ENCODE data around the gene SS18. TPM values are rescaled to one million over a fixed set of nuclear protein-coding genes. Genes with fewer than 3 reads are reported as not detected.

SS18 gene
- total and polyA plus RNA-seq, 8 donors: 56.9 to 100 (median 91.8) TPM

DNA sequence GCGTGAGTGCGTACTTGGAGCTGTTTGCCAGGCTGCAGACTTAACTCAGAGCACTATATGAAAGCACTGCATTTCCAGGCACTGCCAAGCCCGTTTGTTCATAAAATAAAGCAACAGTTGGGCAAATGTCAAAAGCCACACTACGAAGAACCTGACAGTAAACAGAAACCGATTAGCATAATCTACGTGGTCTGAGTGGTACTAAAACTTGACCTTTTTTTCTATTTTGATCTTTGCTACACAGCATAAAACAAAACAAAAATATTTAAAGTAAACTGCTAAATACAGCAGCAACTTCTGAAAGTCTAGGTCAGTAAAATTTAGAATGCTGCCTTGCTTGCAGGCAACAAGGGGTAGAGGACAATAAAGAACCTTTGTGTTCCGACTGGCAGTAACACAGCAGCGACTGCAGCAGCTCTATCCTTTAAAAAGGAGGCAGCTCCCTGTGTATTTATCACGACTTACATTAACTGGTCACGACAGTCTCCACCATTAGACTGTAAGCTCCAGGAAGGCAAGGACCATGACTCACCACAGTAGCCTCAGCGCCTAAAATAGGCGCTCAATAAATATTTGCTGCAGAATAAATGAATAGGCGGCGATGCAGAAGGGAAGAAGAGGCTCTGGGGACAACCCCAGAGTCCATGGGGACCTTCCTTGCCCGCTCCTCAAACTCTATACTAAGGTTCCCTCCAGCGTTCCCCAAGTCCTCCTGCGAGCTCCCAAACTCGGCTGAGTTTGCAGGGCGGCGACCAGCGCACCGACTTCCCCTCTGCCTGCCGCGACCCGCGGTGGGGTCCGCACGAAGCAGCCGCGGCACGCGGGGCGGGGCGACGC lies 902 bp downstream of the SS18 start:
- peaks cover 0 to 25% of the 10 kb centered on the region in 2 donors for H3K36me3 ChIP-seq
- DNase-seq (peak in 2 of 4 donors; percentile 10 to 27), ATAC-seq (no peak)
- H3K27ac ChIP-seq: peak overlapping the region; percentile 95 to 98
- H3K4me3 ChIP-seq: peak overlapping the region; percentile 67 to 84
- intact Hi-C loops (cut with DNase I): no loop called here
- TF ChIP-seq, protein P1, sequence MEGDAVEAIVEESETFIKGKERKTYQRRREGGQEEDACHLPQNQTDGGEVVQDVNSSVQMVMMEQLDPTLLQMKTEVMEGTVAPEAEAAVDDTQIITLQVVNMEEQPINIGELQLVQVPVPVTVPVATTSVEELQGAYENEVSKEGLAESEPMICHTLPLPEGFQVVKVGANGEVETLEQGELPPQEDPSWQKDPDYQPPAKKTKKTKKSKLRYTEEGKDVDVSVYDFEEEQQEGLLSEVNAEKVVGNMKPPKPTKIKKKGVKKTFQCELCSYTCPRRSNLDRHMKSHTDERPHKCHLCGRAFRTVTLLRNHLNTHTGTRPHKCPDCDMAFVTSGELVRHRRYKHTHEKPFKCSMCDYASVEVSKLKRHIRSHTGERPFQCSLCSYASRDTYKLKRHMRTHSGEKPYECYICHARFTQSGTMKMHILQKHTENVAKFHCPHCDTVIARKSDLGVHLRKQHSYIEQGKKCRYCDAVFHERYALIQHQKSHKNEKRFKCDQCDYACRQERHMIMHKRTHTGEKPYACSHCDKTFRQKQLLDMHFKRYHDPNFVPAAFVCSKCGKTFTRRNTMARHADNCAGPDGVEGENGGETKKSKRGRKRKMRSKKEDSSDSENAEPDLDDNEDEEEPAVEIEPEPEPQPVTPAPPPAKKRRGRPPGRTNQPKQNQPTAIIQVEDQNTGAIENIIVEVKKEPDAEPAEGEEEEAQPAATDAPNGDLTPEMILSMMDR (IDR thresholded peaks at IDR 0.05): no peak
- peaks cover 0 to 35% of the 10 kb centered on the region in 2 donors for H3K4me1 ChIP-seq
- no peaks in the 10 kb centered on the region for H3K9me3 ChIP-seq
- H3K27me3 ChIP-seq: no peaks in the 10 kb centered on the region

DNA sequence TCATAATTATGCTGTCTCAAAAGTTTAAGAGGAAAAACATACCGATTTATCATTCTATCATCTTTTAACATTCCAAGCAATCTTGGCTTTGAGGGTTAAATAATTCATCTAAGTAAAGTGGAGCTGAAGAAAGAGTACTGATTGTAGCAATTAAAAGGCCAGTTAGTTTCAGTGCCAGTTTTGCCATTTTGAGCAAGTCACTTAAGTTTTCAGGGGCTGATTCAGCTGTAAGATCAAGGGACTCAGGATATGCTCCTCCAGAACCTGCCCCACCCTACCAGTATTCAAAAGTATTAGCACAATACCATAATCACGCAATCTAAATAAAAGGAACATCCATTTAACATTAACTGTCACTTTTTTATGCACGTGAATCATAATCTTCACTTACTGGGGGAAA lies 1.9 kb downstream of the SS18 start:
- Histone ChIP-seq H3K9me3 (no peaks in the 10 kb centered on the region), H3K4me3 (peak overlapping the region; percentile 67 to 84), H3K36me3 (peaks cover 0 to 32% of the 10 kb centered on the region in 2 donors), H3K27me3 (no peaks in the 10 kb centered on the region), H3K27ac (no peak overlapping the region), H3K4me1 (peaks cover 0 to 35% of the 10 kb centered on the region in 2 donors)
- TF ChIP-seq, protein P1 (IDR thresholded peaks at IDR 0.05): no peak
- ATAC-seq (no peak), DNase-seq (no peak)
- intact Hi-C loops (cut with DNase I): no loop called here

- H3K36me3 ChIP-seq: peaks cover 0 to 45% of the 10 kb centered on the region in 2 donors
- intact Hi-C loops (cut with DNase I): no loop called here
- ATAC-seq: no peak
- peaks cover 0 to 35% of the 10 kb centered on the region in 2 donors for H3K4me1 ChIP-seq
- DNase-seq: no peak
- no peaks in the 10 kb centered on the region for H3K9me3 ChIP-seq
- no peak overlapping the region for H3K27ac ChIP-seq
- no peaks in the 10 kb centered on the region for H3K27me3 ChIP-seq
- TF ChIP-seq, protein P1 (IDR thresholded peaks at IDR 0.05): no peak
- H3K4me3 ChIP-seq: no peak overlapping the region
Observed at GRCh38 chr18:26086959-26087358, 3.5 kb downstream of the SS18 start.

- H3K4me1 ChIP-seq: peaks cover 0 to 30% of the 10 kb centered on the region in 2 donors
- no peaks in the 10 kb centered on the region for H3K27me3 ChIP-seq
- ATAC-seq: no peak
- H3K9me3 ChIP-seq: no peaks in the 10 kb centered on the region
- no peak for DNase-seq
- intact Hi-C loops (cut with DNase I): no loop called here
- no peak overlapping the region for H3K27ac ChIP-seq
- H3K4me3 ChIP-seq: no peak overlapping the region
- TF ChIP-seq, protein P1 (IDR thresholded peaks at IDR 0.05): no peak
- H3K36me3 ChIP-seq: peaks cover 0 to 57% of the 10 kb centered on the region in 2 donors
Observed at GRCh38 chr18:26085056-26085455, 5.4 kb downstream of the SS18 start.

DNA sequence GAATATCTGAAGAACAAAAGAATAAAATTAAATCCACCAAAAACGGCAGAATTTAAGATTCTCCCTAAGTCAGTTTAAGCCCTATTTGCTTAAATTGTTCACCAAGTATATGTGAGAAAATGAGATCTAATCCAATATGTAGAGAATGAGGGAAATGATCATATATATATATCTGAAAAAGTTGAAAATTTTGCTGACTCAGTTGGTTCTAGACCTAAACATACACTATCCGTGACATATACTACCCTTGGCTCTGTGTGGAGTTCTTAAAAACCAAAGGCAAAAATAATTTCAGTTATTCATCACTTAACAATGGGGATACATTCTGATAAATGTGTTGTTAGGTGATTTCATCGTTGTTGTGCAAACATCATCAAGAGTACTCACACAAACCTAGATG lies 7.3 kb downstream of the SS18 start:
- intact Hi-C loops (cut with DNase I): no loop called here
- no peaks in the 10 kb centered on the region for H3K27me3 ChIP-seq
- H3K9me3 ChIP-seq: no peaks in the 10 kb centered on the region
- H3K4me1 ChIP-seq: peaks cover 0 to 13% of the 10 kb centered on the region in 2 donors
- DNase-seq (no peak), ATAC-seq (no peak)
- TF ChIP-seq, protein P1 (IDR thresholded peaks at IDR 0.05): no peak
- no peak overlapping the region for H3K4me3 ChIP-seq
- peaks cover 0 to 61% of the 10 kb centered on the region in 2 donors for H3K36me3 ChIP-seq
- H3K27ac ChIP-seq: no peak overlapping the region
